HFF-Myc (cell line): ENCODE measurements around the gene TMEM60.

Source experiments
- DNase-seq: peaks from one replicate; pipeline ENCODE4 v3.0.0-alpha.2; 2011; ENCODE audit warnings: low read depth; ENCODE audit errors: extremely low read depth
- H3K4me3 ChIP-seq: replicated peaks from 2 replicates; pipeline ENCODE4 v1.5.1; 2011; ENCODE audit warnings: low read depth, mild to moderate bottlenecking, control low read depth, low read length
- CTCF ChIP-seq: IDR thresholded peaks from 2 replicates; pipeline ENCODE4 v1.5.1; 2012; ENCODE audit warnings: mild to moderate bottlenecking, low read depth, low read length, control low read depth; ENCODE audit errors: missing control alignments

Gene TMEM60

GRCh38 chr7:77752016-77752415 is 46.2 kb downstream of the TMEM60 start:
- H3K4me3 ChIP-seq: no peak overlapping the region
- no peak for TF ChIP-seq CTCF
- DNase-seq: no peak

DNA sequence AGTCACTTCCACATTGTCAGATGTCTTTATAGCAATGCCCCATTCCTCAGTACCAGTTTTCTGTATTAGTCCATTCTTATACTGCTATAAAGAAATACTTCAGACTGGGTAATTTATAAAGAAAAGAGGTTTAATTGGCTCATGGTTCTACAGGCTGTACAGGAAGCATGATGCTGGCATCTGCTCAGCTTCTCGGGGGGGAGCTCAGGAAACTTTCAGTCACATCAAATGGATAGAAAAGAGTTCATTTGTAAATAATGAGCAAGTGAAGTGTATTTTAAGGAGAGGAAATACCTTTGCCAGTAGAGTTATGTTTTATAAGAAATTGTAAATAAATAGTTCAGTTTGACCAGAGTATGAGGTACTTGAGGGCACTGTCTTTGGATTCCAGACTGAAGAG is 50.5 kb downstream of the TMEM60 start:
- no peak for TF ChIP-seq CTCF
- DNase-seq: no peak

GRCh38 chr7:77747178-77747577 is 51.1 kb downstream of the TMEM60 start:
- no peak for DNase-seq
- no peak overlapping the region for H3K4me3 ChIP-seq
- no peak for TF ChIP-seq CTCF

More for the DNA sequence above, 50.5 kb downstream of the TMEM60 start:
- no peak overlapping the region for H3K4me3 ChIP-seq

GRCh38 chr7:77746824-77747165 is 51.4 kb downstream of the TMEM60 start:
- no peak for TF ChIP-seq CTCF
- no peak for DNase-seq
- H3K4me3 ChIP-seq: no peak overlapping the region

- H3K4me3 ChIP-seq: no peak overlapping the region
- no peak for DNase-seq
- TF ChIP-seq CTCF: no peak
These were observed 51.9 kb downstream of the TMEM60 start for GRCh38 chr7:77746164-77746823.

DNA sequence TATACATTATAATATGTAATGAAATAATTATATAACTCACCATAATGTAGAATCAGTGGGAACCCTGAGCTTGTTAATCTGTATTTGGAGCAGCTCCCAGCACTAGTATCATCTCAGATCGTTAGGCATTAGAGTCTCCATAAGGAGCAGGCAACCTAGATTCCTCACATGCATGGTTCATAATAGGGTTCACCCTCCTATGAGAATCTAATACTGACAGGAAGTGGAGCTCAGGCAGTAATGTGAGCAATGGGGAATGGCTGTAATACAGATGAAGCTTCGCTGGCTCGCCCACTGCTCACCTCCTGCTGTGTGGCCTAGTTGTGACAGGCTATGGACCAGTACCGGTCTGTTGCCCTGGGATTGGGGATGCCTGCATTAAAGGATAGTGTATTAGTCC is 52.5 kb downstream of the TMEM60 start:
- TF ChIP-seq CTCF: no peak
- DNase-seq: no peak
- no peak overlapping the region for H3K4me3 ChIP-seq
